Measurements from ENCODE around the gene CNOT3. TPM values are rescaled to one million over a fixed set of nuclear protein-coding genes. Genes with fewer than 3 reads are reported as not detected.
A peak's percentile ranks its signal among the peaks of the same experiment; 100 is the strongest.

CNOT3 gene
- total and polyA plus RNA-seq, 2 of the 13 experiments (the other 11 are each of a cell fraction or from before 2014, with no cell fraction given) = 4.3 to 5.8 TPM

- TF ChIP-seq GTF3A (CRISPR knock-in tag; conservative IDR thresholded peaks at IDR 0.05) = peak; percentile 92
- TF ChIP-seq ZFP1 (CRISPR knock-in tag; IDR thresholded peaks at IDR 0.05) = peak; percentile 76; the same call in 1 of the 2 replicates
- no peak for TF ChIP-seq SRSF1 (optimal IDR thresholded peaks at IDR 0.05; ENCODE audit: low read depth, low read length)
- no peak for TF ChIP-seq ZNF260 (CRISPR knock-in tag; IDR thresholded peaks at IDR 0.05; ENCODE audit: borderline replicate concordance, low read depth)
- TF ChIP-seq ZFP91 (CRISPR knock-in tag; IDR thresholded peaks at IDR 0.05; ENCODE audit: borderline replicate concordance) = peak; percentile 93
- no peak for TF ChIP-seq BRF2 (CRISPR knock-in tag; IDR thresholded peaks at IDR 0.05)
- peak; percentile 98 for TF ChIP-seq ZNF143 (CRISPR knock-in tag; IDR thresholded peaks at IDR 0.05)
- TF ChIP-seq ZNF589 (CRISPR knock-in tag; conservative IDR thresholded peaks at IDR 0.05) = peak; percentile 63; the same call in 1 of the 2 replicates
- no peak; the same call in 1 of the 2 replicates for TF ChIP-seq ESRRA (CRISPR knock-in tag; IDR thresholded peaks at IDR 0.05; ENCODE audit: low read depth)
- no peak for TF ChIP-seq ZNF569 (CRISPR knock-in tag; IDR thresholded peaks at IDR 0.05; ENCODE audit: borderline replicate concordance)
- TF ChIP-seq E2F1 (CRISPR knock-in tag; IDR thresholded peaks at IDR 0.05) = peak; percentile 28; the same call in 1 of the 2 replicates
- TF ChIP-seq RARG (CRISPR knock-in tag; IDR thresholded peaks at IDR 0.05; ENCODE audit: low read depth) = no peak
- TF ChIP-seq ZMAT3 (CRISPR knock-in tag; conservative IDR thresholded peaks at IDR 0.05) = no peak; the same call in 1 of the 2 replicates
- no peak for TF ChIP-seq ISX (CRISPR knock-in tag; conservative IDR thresholded peaks at IDR 0.05)
- TF ChIP-seq NR3C1 (CRISPR knock-in tag; IDR thresholded peaks at IDR 0.05) = no peak
- no peak for TF ChIP-seq ZNF24 (IDR thresholded peaks at IDR 0.05)
- TF ChIP-seq ZBTB8A (CRISPR knock-in tag; IDR thresholded peaks at IDR 0.05; ENCODE audit: borderline replicate concordance, low read depth) = 0 out of 2 replicates have a peak, but pooled peaks have one; percentile 71
- no peak for TF ChIP-seq ZNF251 (CRISPR knock-in tag; IDR thresholded peaks at IDR 0.05)
- 0 out of 2 replicates have a peak, but pooled peaks have one; percentile 82 for TF ChIP-seq ZNF224 (CRISPR knock-in tag; IDR thresholded peaks at IDR 0.05)
- no peak for TF ChIP-seq ZNF660 (CRISPR knock-in tag; IDR thresholded peaks at IDR 0.05; ENCODE audit: borderline replicate concordance, low read depth)
- TF ChIP-seq CREBL2 (CRISPR knock-in tag; IDR thresholded peaks at IDR 0.05; ENCODE audit: borderline replicate concordance) = no peak
- no peak for TF ChIP-seq ZNF709 (CRISPR knock-in tag; IDR thresholded peaks at IDR 0.05)
- no peak for TF ChIP-seq ZNF503 (CRISPR knock-in tag; IDR thresholded peaks at IDR 0.05)
These were observed 22.2 kb upstream of the CNOT3 start, which contains the start of the genes PRPF31 and TFPT (continued) for GRCh38 chr19:54115109-54116063.

Data from HepG2 (cell line).